Measurements from ENCODE around the gene PRKCQ. TPM values are rescaled to one million over a fixed set of nuclear protein-coding genes. Genes with fewer than 3 reads are reported as not detected.

The PRKCQ gene
- total RNA-seq, 1 experiment from 2014 or later, result 12.1 TPM

GRCh38 chr10:6386346-6386745 is 193.7 kb downstream of the PRKCQ start:
- H3T11ph ChIP-seq (ENCODE audit: low read length), result no peak overlapping the region
- no peak overlapping the region for H3K23ac ChIP-seq (ENCODE audit: insufficient read length, low read depth, low read length)
- no peak overlapping the region for H2BK15ac ChIP-seq (ENCODE audit: low read depth, low read length)
- Mint-ChIP-seq H3K36me3 (ENCODE audit: insufficient read depth in 1 of 3, low read depth in 3 of 3) (peaks cover 2 to 26% (median 16%) of the 10 kb centered on the region in 3 experiments; a peak in 6 of 7 replicates), H3K27me3 (ENCODE audit: low read depth) (peaks cover 3% of the 10 kb centered on the region), H3K4me3 (no peak overlapping the region), H3K4me1 (no peaks in the 10 kb centered on the region), H3K9me3 (peaks cover 24 to 31% of the 10 kb centered on the region in 2 experiments), H3K27ac (no peak overlapping the region)
- no peak overlapping the region for H2BK120ac ChIP-seq (ENCODE audit: low read depth, low read length, poor library complexity, severe bottlenecking)
- H3K27ac ChIP-seq (ENCODE audit: insufficient read length, low read depth, low read length), result no peak overlapping the region
- H3K9ac ChIP-seq (ENCODE audit: extremely low read depth, insufficient read length, low read length), result no peak overlapping the region
- no peak overlapping the region for H2BK12ac ChIP-seq (ENCODE audit: insufficient read length, low read depth, low read length)
- H3K4me2 ChIP-seq (ENCODE audit: insufficient read depth, insufficient read length, low read length), result no peak overlapping the region
- H3K23me2 ChIP-seq (ENCODE audit: insufficient read length, low read depth, low read length, poor library complexity, severe bottlenecking), result no peaks in the 10 kb centered on the region
- no peaks in the 10 kb centered on the region for H3K4me1 ChIP-seq (ENCODE audit: insufficient read depth, low read length)
- H3K4ac ChIP-seq (ENCODE audit: low read depth, low read length), result no peak overlapping the region
- no peak overlapping the region for H4K5ac ChIP-seq (ENCODE audit: insufficient read length, low read depth, low read length)
- H3K18ac ChIP-seq (ENCODE audit: insufficient read length, low read depth, low read length), result no peak overlapping the region
- no peak overlapping the region for H4K8ac ChIP-seq (replicated peaks; ENCODE audit: insufficient read length, low read depth, low read length)
- no CpG with 5 or more reads among the region's 6 CpGs for WGBS (ENCODE audit: extremely low coverage, insufficient read length, low lambda C conversion rate)
- H3K14ac ChIP-seq (ENCODE audit: insufficient read depth, low read length), result no peak overlapping the region
- TF ChIP-seq CTCF (conservative IDR thresholded peaks at IDR 0.05), result no peak
- H2BK5ac ChIP-seq (ENCODE audit: insufficient read length, low read length), result no peak overlapping the region
- no peak overlapping the region for H2BK20ac ChIP-seq (ENCODE audit: low read depth, low read length, poor library complexity, severe bottlenecking)
- H3K9me3 ChIP-seq (ENCODE audit: control insufficient read depth, low read depth, low read length), result peaks cover 10% of the 10 kb centered on the region
- H3K79me2 ChIP-seq (ENCODE audit: insufficient read depth, low read length), result no peaks in the 10 kb centered on the region
- no peak overlapping the region for H4K91ac ChIP-seq (ENCODE audit: insufficient read length, low read depth, low read length)
- H3K56ac ChIP-seq (ENCODE audit: insufficient read length, low read depth, low read length), result no peak overlapping the region
- H2AFZ ChIP-seq (ENCODE audit: low read length), result no peak overlapping the region
- no peaks in the 10 kb centered on the region for H4K20me1 ChIP-seq (ENCODE audit: control insufficient read depth, insufficient read depth, insufficient read length)
- no peak overlapping the region for H2AK5ac ChIP-seq (ENCODE audit: insufficient read length, low read length)
- no peaks in the 10 kb centered on the region for H3K27me3 ChIP-seq (ENCODE audit: insufficient read depth, low read length)
- no peaks in the 10 kb centered on the region for H3K79me1 ChIP-seq (ENCODE audit: insufficient read depth, low read depth, low read length, poor library complexity, severe bottlenecking)
- DNase-seq, result no peak
